Natural killer cell (primary cell): ENCODE data around the gene PRIMA1. TPM values are rescaled to one million over a fixed set of nuclear protein-coding genes. Genes with fewer than 3 reads are reported as not detected.

Experiments used
- ATAC-seq, 3 donors: fragments of 150-1000 bp in 2 of 3; fragments of 200-7000 bp in 1 of 3; cut with Tn5 transposase; 1 replicate in 1 of 3; 2 replicates in 2 of 3; pipeline ENCODE4 v1.10.0; 2021; ENCODE audit warnings: mild to moderate bottlenecking in 2 of 3, moderate library complexity in 2 of 3
- DNase-seq, 2 donors: peaks; one replicate each; pipeline versions ENCODE4 v3.0.0 to v3.0.0-alpha.2; 2013 to 2021; ENCODE audit warnings: mixed read lengths in 1 of 2
- H3K27ac ChIP-seq: one replicate; pipeline ENCODE4 v1.5.1; 2013; ENCODE audit warnings: mild to moderate bottlenecking, low read length
- H3K27me3 ChIP-seq: one replicate; pipeline ENCODE4 v1.6.1; 2013; ENCODE audit warnings: low read length; ENCODE audit not compliant: control insufficient read depth, insufficient read depth
- H3K36me3 ChIP-seq: one replicate; pipeline ENCODE4 v1.6.1; 2013; ENCODE audit warnings: low read length; ENCODE audit not compliant: control insufficient read depth, insufficient read depth
- H3K4me1 ChIP-seq: one replicate; pipeline ENCODE4 v1.6.1; 2013; ENCODE audit warnings: low read length; ENCODE audit not compliant: control insufficient read depth, insufficient read depth
- H3K4me3 ChIP-seq: one replicate; pipeline ENCODE4 v1.5.1; 2013; ENCODE audit warnings: low read length
- H3K9me3 ChIP-seq: one replicate; pipeline ENCODE4 v1.6.1; 2013; ENCODE audit warnings: low read length; ENCODE audit not compliant: control insufficient read depth, insufficient read depth
- H3K27ac Mint-ChIP-seq, 2 donors: one replicate each; pipeline ENCODE4 v1.8.0; 2022; ENCODE audit warnings: mild to moderate bottlenecking in 2 of 2, mixed read lengths in 2 of 2, moderate library complexity in 1 of 2
- H3K27me3 Mint-ChIP-seq, 2 donors: one replicate each; pipeline ENCODE4 v1.8.0; 2022; ENCODE audit warnings: low read depth in 2 of 2, mixed read lengths in 2 of 2
- H3K36me3 Mint-ChIP-seq: one replicate; pipeline ENCODE4 v1.8.0; 2022; ENCODE audit warnings: mixed read lengths
- H3K4me1 Mint-ChIP-seq, 2 donors: one replicate each; pipeline ENCODE4 v1.8.0; 2022; ENCODE audit warnings: mixed read lengths in 2 of 2
- H3K4me3 Mint-ChIP-seq: one replicate; pipeline ENCODE4 v1.8.0; 2022; ENCODE audit warnings: mild to moderate bottlenecking, moderate library complexity, mixed read lengths
- H3K9me3 Mint-ChIP-seq, 2 donors: one replicate each; pipeline ENCODE4 v1.8.0; 2022; ENCODE audit warnings: mixed read lengths in 2 of 2
- WGBS: methylation state at CpG from one replicate; pipeline ENCODE4 v1.1.7; 2013; ENCODE audit warnings: missing lambda C conversion rate; ENCODE audit not compliant: insufficient coverage; 5-methylcytosine and 5-hydroxymethylcytosine counted together
- intact Hi-C: fragments of 100-400 bp; cut with micrococcal nuclease; formaldehyde crosslinking; loops from one replicate; pipeline ENCODE4 v1.14.2; 2022
- total RNA-seq, 4 donors: library from RNA; stranded (reverse); fragments of 120-200 nt in 1 of 4; gene quantifications; one replicate each; pipeline versions ENCODE4 v1.2.3 to v1.2.4, GENCODE V29; 2013 to 2022
- TF ChIP-seq, protein P1 (sequence below): fragments of 200-600 bp; IDR thresholded peaks from one replicate; pipeline ENCODE4 v1.8.0; 2022; ENCODE audit warnings: antibody characterized with exemption

PRIMA1 gene
- total RNA-seq, 3 donors from 2014 or later (not counting 1 experiment from before 2014, with no cell fraction given): not detected

DNA sequence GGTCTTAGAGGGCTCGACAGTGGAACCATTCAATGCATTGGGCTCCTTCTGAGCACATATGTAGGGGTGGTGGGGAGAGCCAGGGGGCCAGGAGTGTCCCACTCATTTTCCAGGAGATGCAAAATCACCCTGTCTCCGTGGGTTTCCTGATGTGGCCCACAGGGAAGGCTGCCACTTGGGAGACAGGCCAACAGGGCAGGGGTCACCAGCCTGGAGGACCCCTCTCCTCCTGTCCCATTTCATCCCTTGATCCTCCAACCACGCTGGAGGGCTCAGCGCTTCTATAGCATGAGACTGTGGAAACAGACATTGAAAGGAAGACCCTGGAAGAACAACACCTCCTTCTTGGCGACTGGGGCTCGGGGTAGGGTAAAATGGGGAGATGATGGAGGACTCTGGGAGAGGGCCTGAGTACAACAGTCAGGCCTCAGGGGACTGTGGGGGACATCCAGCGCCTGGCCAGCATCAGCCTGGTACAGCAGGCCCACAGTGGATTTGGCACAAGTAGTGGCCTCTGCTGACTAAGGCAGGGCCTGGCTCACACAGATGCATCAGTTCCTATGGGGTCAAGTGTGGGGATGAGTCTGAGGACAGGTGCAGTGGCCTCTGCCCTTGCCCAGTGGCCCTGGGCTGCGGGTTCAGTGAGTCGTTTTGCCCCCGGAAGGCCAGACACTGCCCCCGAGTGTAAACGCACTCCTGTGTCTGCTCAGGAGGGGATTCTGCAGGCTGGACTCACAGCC is 68.0 kb downstream of the PRIMA1 start:
- intact Hi-C loops: no loop called here
- H3K27ac Mint-ChIP-seq: no peak overlapping the region
- H3K4me3 Mint-ChIP-seq: no peak overlapping the region
- Histone ChIP-seq H3K27me3 (no peaks in the 10 kb centered on the region), H3K4me3 (no peak overlapping the region), H3K27ac (no peak overlapping the region), H3K36me3 (no peaks in the 10 kb centered on the region), H3K4me1 (no peaks in the 10 kb centered on the region), H3K9me3 (no peaks in the 10 kb centered on the region)
- peaks cover 0 to 5% of the 10 kb centered on the region in 2 donors for H3K4me1 Mint-ChIP-seq
- DNase-seq (no peak), ATAC-seq (no peak)
- no peaks in the 10 kb centered on the region for H3K27me3 Mint-ChIP-seq
- no peaks in the 10 kb centered on the region for H3K36me3 Mint-ChIP-seq
- peaks cover 3 to 7% of the 10 kb centered on the region in 2 donors for H3K9me3 Mint-ChIP-seq
- TF ChIP-seq, protein P1, sequence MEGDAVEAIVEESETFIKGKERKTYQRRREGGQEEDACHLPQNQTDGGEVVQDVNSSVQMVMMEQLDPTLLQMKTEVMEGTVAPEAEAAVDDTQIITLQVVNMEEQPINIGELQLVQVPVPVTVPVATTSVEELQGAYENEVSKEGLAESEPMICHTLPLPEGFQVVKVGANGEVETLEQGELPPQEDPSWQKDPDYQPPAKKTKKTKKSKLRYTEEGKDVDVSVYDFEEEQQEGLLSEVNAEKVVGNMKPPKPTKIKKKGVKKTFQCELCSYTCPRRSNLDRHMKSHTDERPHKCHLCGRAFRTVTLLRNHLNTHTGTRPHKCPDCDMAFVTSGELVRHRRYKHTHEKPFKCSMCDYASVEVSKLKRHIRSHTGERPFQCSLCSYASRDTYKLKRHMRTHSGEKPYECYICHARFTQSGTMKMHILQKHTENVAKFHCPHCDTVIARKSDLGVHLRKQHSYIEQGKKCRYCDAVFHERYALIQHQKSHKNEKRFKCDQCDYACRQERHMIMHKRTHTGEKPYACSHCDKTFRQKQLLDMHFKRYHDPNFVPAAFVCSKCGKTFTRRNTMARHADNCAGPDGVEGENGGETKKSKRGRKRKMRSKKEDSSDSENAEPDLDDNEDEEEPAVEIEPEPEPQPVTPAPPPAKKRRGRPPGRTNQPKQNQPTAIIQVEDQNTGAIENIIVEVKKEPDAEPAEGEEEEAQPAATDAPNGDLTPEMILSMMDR: no peak
- 80% methylated on average over 12 of the region's 12 CpGs for WGBS

DNA sequence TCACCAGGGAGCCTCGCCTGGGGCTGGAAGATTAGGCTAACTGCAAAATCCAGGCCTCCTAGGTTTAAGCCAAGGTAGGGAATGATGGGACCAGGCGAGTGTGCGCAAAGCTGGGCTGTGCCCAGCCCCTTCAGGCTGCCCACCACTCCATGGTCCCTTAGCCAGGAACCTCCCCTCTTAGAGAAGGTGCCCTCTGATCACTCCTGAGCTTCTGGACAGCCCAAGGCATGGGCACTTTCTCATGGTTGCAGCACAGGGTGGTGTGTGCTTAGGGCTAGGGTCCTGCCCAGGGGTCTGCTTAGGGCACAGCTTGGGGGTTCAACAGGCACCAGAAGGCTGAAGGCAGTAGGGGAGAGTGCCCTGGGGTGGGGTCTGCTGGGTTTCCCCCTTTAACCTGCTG is 69.0 kb downstream of the PRIMA1 start:
- Mint-ChIP-seq H3K27ac (no peak overlapping the region), H3K36me3 (no peaks in the 10 kb centered on the region), H3K27me3 (no peaks in the 10 kb centered on the region), H3K9me3 (peaks cover 3 to 7% of the 10 kb centered on the region in 2 donors), H3K4me1 (peaks cover 0 to 5% of the 10 kb centered on the region in 2 donors), H3K4me3 (no peak overlapping the region)
- Histone ChIP-seq H3K27me3 (no peaks in the 10 kb centered on the region), H3K36me3 (no peaks in the 10 kb centered on the region), H3K27ac (no peak overlapping the region), H3K9me3 (no peaks in the 10 kb centered on the region), H3K4me1 (no peaks in the 10 kb centered on the region), H3K4me3 (no peak overlapping the region)
- DNase-seq (no peak), ATAC-seq (no peak)
- TF ChIP-seq, protein P1: no peak
- WGBS: 88% methylated on average over 3 of the region's 3 CpGs
- intact Hi-C loops: no loop called here

DNA sequence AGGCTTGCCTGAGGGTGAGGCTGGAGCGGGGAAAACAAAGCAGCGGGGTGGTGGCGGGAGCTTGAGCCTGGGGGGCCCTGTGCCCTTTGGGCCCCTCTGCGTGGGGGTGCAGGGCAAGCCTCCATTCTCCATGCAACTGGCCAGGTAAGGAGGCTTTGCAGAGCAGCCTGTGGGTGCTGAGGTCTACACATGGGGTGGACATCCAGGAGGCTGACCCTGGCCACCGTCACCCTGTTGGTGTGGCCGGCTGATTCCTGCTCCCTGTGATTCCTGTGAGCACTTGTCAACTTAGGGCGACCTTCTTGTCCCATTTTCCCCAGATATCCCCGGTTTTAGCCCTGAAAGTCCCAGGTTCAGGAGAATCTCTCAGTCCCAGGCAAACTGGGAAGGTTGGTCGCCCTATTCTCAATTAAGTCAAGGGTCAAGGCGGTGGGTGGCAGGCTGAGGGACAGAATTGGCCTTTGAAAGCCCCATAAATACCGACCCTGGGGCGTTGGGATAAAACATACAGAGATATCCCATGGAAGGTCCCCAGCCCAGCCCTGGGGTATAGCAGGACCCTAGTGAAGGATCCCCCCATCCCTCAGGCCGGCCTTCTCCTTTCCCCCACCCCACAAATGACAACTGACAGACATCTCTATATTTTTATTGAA is 70.5 kb downstream of the PRIMA1 start:
- H3K27ac Mint-ChIP-seq: no peak overlapping the region
- no peaks in the 10 kb centered on the region for H3K9me3 ChIP-seq
- H3K27me3 Mint-ChIP-seq: peaks cover 0 to 7% of the 10 kb centered on the region in 2 donors
- no peak for DNase-seq
- H3K27ac ChIP-seq: no peak overlapping the region
- no peak overlapping the region for H3K4me3 ChIP-seq
- WGBS: 86% methylated on average over 13 of the region's 13 CpGs
- H3K4me1 Mint-ChIP-seq: peaks cover 0 to 5% of the 10 kb centered on the region in 2 donors
- H3K9me3 Mint-ChIP-seq: peaks cover 3 to 7% of the 10 kb centered on the region in 2 donors
- H3K4me1 ChIP-seq: no peaks in the 10 kb centered on the region
- ATAC-seq: no peak
- intact Hi-C loops: no loop called here
- no peaks in the 10 kb centered on the region for H3K36me3 Mint-ChIP-seq
- H3K36me3 ChIP-seq: no peaks in the 10 kb centered on the region
- H3K4me3 Mint-ChIP-seq: no peak overlapping the region
- TF ChIP-seq, protein P1: no peak
- no peaks in the 10 kb centered on the region for H3K27me3 ChIP-seq
